IPS DF 4.7 (cell line): ENCODE measurements around the gene ORC2.
A peak's percentile ranks its signal among the peaks of the same experiment; 100 is the strongest.
"Not testable (repeated sequence)": the region's sequence is repeated elsewhere in the genome, so short reads cannot be mapped to it uniquely, and the experiment has no call there.

Experiments
- DNase-seq: peaks from one replicate; pipeline ENCODE4 v3.0.0-alpha.2; 2013; ENCODE audit warnings: low spot score; ENCODE audit errors: extremely low read depth

The ORC2 gene

GRCh38 chr2:200963124-200963917 is at the start of gene ORC2:
TSS of gene ORC2 (minus strand) at chr2:200963660. CDS start at chr2:200958123, 5,537 bp downstream.
- peak; percentile 88 for DNase-seq

GRCh38 chr2:201008296-201008829 is 44.9 kb upstream of the ORC2 start:
- no peak for DNase-seq

- no peak for DNase-seq
Measured at GRCh38 chr2:201007584-201007998, 44.1 kb upstream of the ORC2 start.

- no peak for DNase-seq
Measured at GRCh38 chr2:201006704-201007103, 43.2 kb upstream of the ORC2 start.

GRCh38 chr2:201004370-201004769 is 40.9 kb upstream of the ORC2 start:
- DNase-seq, result no peak

GRCh38 chr2:200993097-200993496 is 29.6 kb upstream of the ORC2 start:
- no peak for DNase-seq

GRCh38 chr2:200987137-200987536 is 23.7 kb upstream of the ORC2 start:
- no peak for DNase-seq

GRCh38 chr2:200985799-200986198 is 22.3 kb upstream of the ORC2 start:
- no peak for DNase-seq

- no peak for DNase-seq
Measured at GRCh38 chr2:200976710-200977109, 13.2 kb upstream of the ORC2 start.

- no peak for DNase-seq
Measured at GRCh38 chr2:200975672-200976071, 12.2 kb upstream of the ORC2 start.

- DNase-seq, result not testable (repeated sequence)
Measured at GRCh38 chr2:200970057-200970456, 6.6 kb upstream of the ORC2 start.

GRCh38 chr2:200968735-200969134 is 5.3 kb upstream of the ORC2 start:
- DNase-seq, result no peak

- DNase-seq, result no peak
Measured at GRCh38 chr2:200968162-200968561, 4.7 kb upstream of the ORC2 start.

- DNase-seq, result no peak
Measured at GRCh38 chr2:200966770-200967169, 3.3 kb upstream of the ORC2 start.

- no peak for DNase-seq
Measured at GRCh38 chr2:200964498-200964897, 1.0 kb upstream of the ORC2 start.

- DNase-seq, result not testable (repeated sequence)
Measured at GRCh38 chr2:200963918-200964252, 425 bp upstream of the ORC2 start.

GRCh38 chr2:200962811-200963123 is 693 bp downstream of the ORC2 start:
- no peak for DNase-seq

- no peak for DNase-seq
Measured at GRCh38 chr2:200961674-200962073, 1.8 kb downstream of the ORC2 start.

- no peak for DNase-seq
Measured at GRCh38 chr2:200950378-200950777, 13.1 kb downstream of the ORC2 start.

- DNase-seq, result no peak
Measured at GRCh38 chr2:200945395-200945729, 18.1 kb downstream of the ORC2 start.

- DNase-seq, result no peak
Measured at GRCh38 chr2:200944467-200945394, 18.7 kb downstream of the ORC2 start.

- no peak for DNase-seq
Measured at GRCh38 chr2:200943527-200944105, 19.8 kb downstream of the ORC2 start.
